Right renal cortex interstitium (tissue), 3 donors: ENCODE measurements around the gene CENPV. TPM values are rescaled to one million over a fixed set of nuclear protein-coding genes. Genes with fewer than 3 reads are reported as not detected.
"Not testable (repeated sequence)": the region's sequence is repeated elsewhere in the genome, so short reads cannot be mapped to it uniquely, and the experiment has no call there.

Experiments used
- DNase-seq, 3 donors: peaks; one replicate each; pipeline ENCODE4 v3.0.0-alpha.2; 2013; ENCODE audit warnings: low read depth in 3 of 3, low spot score in 2 of 3
- polyA plus RNA-seq, 3 donors: library from polyadenylated mRNA; unstranded; fragments of 120-200 nt; gene quantifications; one replicate each; pipeline ENCODE4 v1.2.1, GENCODE V29; 2013; ENCODE audit not compliant: insufficient read length in 3 of 3

Gene CENPV
- polyA plus RNA-seq, 3 donors, result 70.1 to 75.0 (median 70.8) TPM

- DNase-seq, result no peak
Measured at GRCh38 chr17:16319969-16320368, 33.3 kb downstream of the CENPV start.

GRCh38 chr17:16314859-16315258 lies 38.4 kb downstream of the CENPV start:
- DNase-seq, result no peak

GRCh38 chr17:16314189-16314588 lies 39.1 kb downstream of the CENPV start:
- no peak for DNase-seq

GRCh38 chr17:16313139-16314090 lies 39.9 kb downstream of the CENPV start:
- DNase-seq, result no peak

GRCh38 chr17:16312061-16312460 lies 41.2 kb downstream of the CENPV start:
- not testable (repeated sequence) for DNase-seq

- DNase-seq, result no peak
Measured at GRCh38 chr17:16306211-16306610, 47.1 kb downstream of the CENPV start.

- DNase-seq, result no peak
Measured at GRCh38 chr17:16304830-16305229, 48.4 kb downstream of the CENPV start.

- no peak for DNase-seq
Measured at GRCh38 chr17:16302856-16303255, 50.4 kb downstream of the CENPV start.

- no peak for DNase-seq
Measured at GRCh38 chr17:16301963-16302855, 51.1 kb downstream of the CENPV start.

- no peak for DNase-seq
Measured at GRCh38 chr17:16300554-16300953, 52.7 kb downstream of the CENPV start.

GRCh38 chr17:16298140-16298662 lies 55.1 kb downstream of the CENPV start:
- DNase-seq, result no peak

GRCh38 chr17:16297367-16298139 lies 55.7 kb downstream of the CENPV start:
- no peak for DNase-seq

- not testable (repeated sequence) for DNase-seq
Measured at GRCh38 chr17:16296072-16296471, 57.2 kb downstream of the CENPV start.

GRCh38 chr17:16294560-16294959 lies 58.7 kb downstream of the CENPV start:
- no peak for DNase-seq

- no peak for DNase-seq
Measured at GRCh38 chr17:16293931-16294330, 59.3 kb downstream of the CENPV start.

Other genes with a start within 250 kb of the CENPV start
- 100 to 1,000 TPM; 108 to 112 (median 110) TPM for gene NCOR1, start 137.9 kb downstream of the CENPV start, polyA plus RNA-seq
- 10 to 100 TPM; 21.7 to 24.7 (median 22.2) TPM for gene PIGL, start 136.3 kb downstream of the CENPV start, polyA plus RNA-seq
- 1,000 to 10,000 TPM; 2,522 to 2,599 (median 2,549) TPM for gene UBB, start 27.6 kb upstream of the CENPV start, polyA plus RNA-seq
- gene TRPV2, start 62.1 kb upstream of the CENPV start, polyA plus RNA-seq, result 1 to 10 TPM; 2.3 to 3.1 (median 2.9) TPM
- gene LRRC75A, start 138.7 kb upstream of the CENPV start, polyA plus RNA-seq, result 1 to 10 TPM; 4.2 to 4.7 (median 4.6) TPM
- 10 to 100 TPM; 10.8 to 12.7 (median 11.6) TPM for gene ZNF287, start 215.7 kb upstream of the CENPV start, polyA plus RNA-seq